GF-D8 (cell line): ENCODE measurements around the gene LIN7B.

Source experiments
- DNase-seq: peaks from one replicate; lab custom pipeline; 2025; lab: John Stamatoyannopoulos, UW

The LIN7B gene

GRCh38 chr19:49094505-49095482 lies 19.4 kb upstream of the LIN7B start:
- no peak for DNase-seq

GRCh38 chr19:49097453-49098288 lies 16.5 kb upstream of the LIN7B start:
- peak; percentile 8 for DNase-seq

- DNase-seq = no peak
Observed at GRCh38 chr19:49098795-49099194, 15.4 kb upstream of the LIN7B start.

- no peak for DNase-seq
Observed at GRCh38 chr19:49101160-49101559, 13.0 kb upstream of the LIN7B start.

GRCh38 chr19:49102303-49102702 lies 11.9 kb upstream of the LIN7B start:
- no peak for DNase-seq

- no peak for DNase-seq
Observed at GRCh38 chr19:49103331-49104085, 10.7 kb upstream of the LIN7B start.

- DNase-seq = no peak
Observed at GRCh38 chr19:49104229-49104864, 9.8 kb upstream of the LIN7B start.

- no peak for DNase-seq
Observed at GRCh38 chr19:49106648-49107135, 7.5 kb upstream of the LIN7B start.

GRCh38 chr19:49107625-49108459 lies 6.3 kb upstream of the LIN7B start:
- DNase-seq = no peak

- DNase-seq = no peak
Observed at GRCh38 chr19:49109051-49109450, 5.1 kb upstream of the LIN7B start.

GRCh38 chr19:49109569-49110233 lies 4.5 kb upstream of the LIN7B start:
- no peak for DNase-seq

- DNase-seq = no peak
Observed at GRCh38 chr19:49110567-49110966, 3.6 kb upstream of the LIN7B start.

GRCh38 chr19:49111218-49111998 lies 2.8 kb upstream of the LIN7B start:
- DNase-seq = no peak

GRCh38 chr19:49114630-49115363 lies 627 bp downstream of the LIN7B start:
- DNase-seq = no peak

GRCh38 chr19:49116544-49116943 lies 2.4 kb downstream of the LIN7B start:
- peak; percentile 50 for DNase-seq

GRCh38 chr19:49117677-49118564 lies 3.8 kb downstream of the LIN7B start:
- DNase-seq = no peak
